Measurements from ENCODE around the gene DAGLA.
A peak's percentile ranks its signal among the peaks of the same experiment; 100 is the strongest.
"Not testable (repeated sequence)": the region's sequence is repeated elsewhere in the genome, so short reads cannot be mapped to it uniquely, and the experiment has no call there.

Gene DAGLA

GRCh38 chr11:61657566-61658290, 22.5 kb upstream of the DAGLA start:
- Histone ChIP-seq H2BK120ac (ENCODE audit: low read depth, low read length) (no peak overlapping the region), H3K27ac (replicated peaks; ENCODE audit: low read length) (no peak overlapping the region), H4K91ac (ENCODE audit: low read depth, low read length, poor library complexity) (no peak overlapping the region), H3K4me1 (ENCODE audit: control insufficient read depth in 2 of 2, insufficient read depth in 1 of 2, low read depth in 1 of 2, low read length in 2 of 2) (peaks cover 2 to 3% of the 10 kb centered on the region in 2 donors), H3K27me3 (ENCODE audit: control insufficient read depth in 3 of 3, insufficient read depth in 3 of 3, low read depth in 1 of 3, low read length in 3 of 3) (peaks cover 0 to 7% (median 0%) of the 10 kb centered on the region in 3 experiments), H2BK12ac (ENCODE audit: low read length) (no peak overlapping the region), H3K9me3 (replicated peaks in 1 of 2; ENCODE audit: control insufficient read depth in 2 of 2, insufficient read depth in 1 of 2, low read depth in 1 of 2, low read length in 2 of 2) (no peaks in the 10 kb centered on the region), H3K4me3 (ENCODE audit: low read length in 2 of 2) (no peak overlapping the region), H3K9ac (ENCODE audit: low read depth, low read length, poor library complexity) (no peak overlapping the region), H3K79me1 (ENCODE audit: low read depth, low read length) (no peaks in the 10 kb centered on the region), H3K4me2 (ENCODE audit: insufficient read depth, low read length, poor library complexity, severe bottlenecking) (no peak overlapping the region), H2AFZ (ENCODE audit: low read length) (no peak overlapping the region), H2BK15ac (ENCODE audit: low read length) (no peak overlapping the region), H3K18ac (ENCODE audit: low read length) (no peak overlapping the region), H3K4ac (ENCODE audit: low read length) (no peak overlapping the region), H3K23ac (ENCODE audit: low read depth, low read length, poor library complexity) (no peak overlapping the region), H2BK5ac (ENCODE audit: low read length) (no peak overlapping the region), H3K36me3 (replicated peaks in 1 of 2; ENCODE audit: control insufficient read depth in 2 of 2, insufficient read depth in 2 of 2, low read length in 2 of 2) (no peaks in the 10 kb centered on the region), H4K8ac (ENCODE audit: low read depth, low read length) (no peak overlapping the region), H2AK5ac (ENCODE audit: low read depth, low read length) (no peak overlapping the region), H3K14ac (ENCODE audit: low read length) (no peak overlapping the region)
- WGBS, 2 donors (ENCODE audit: extremely low coverage in 2 of 2, insufficient read length in 2 of 2, insufficient replicate concordance in 1 of 2) = no CpG with 5 or more reads among the region's 11 CpGs
- no peak for DNase-seq (ENCODE audit: low spot score)

GRCh38 chr11:61659413-61660196, 20.6 kb upstream of the DAGLA start:
- no peak overlapping the region for H3K4ac ChIP-seq (ENCODE audit: low read length)
- H3K36me3 ChIP-seq (replicated peaks in 1 of 2; ENCODE audit: control insufficient read depth in 2 of 2, insufficient read depth in 2 of 2, low read length in 2 of 2) = no peaks in the 10 kb centered on the region
- H3K4me2 ChIP-seq (ENCODE audit: insufficient read depth, low read length, poor library complexity, severe bottlenecking) = no peak overlapping the region
- no CpG with 5 or more reads among the region's 8 CpGs for WGBS, 2 donors (ENCODE audit: extremely low coverage in 2 of 2, insufficient read length in 2 of 2, insufficient replicate concordance in 1 of 2)
- no peak overlapping the region for H4K8ac ChIP-seq (ENCODE audit: low read depth, low read length)
- no peak overlapping the region for H3K9ac ChIP-seq (ENCODE audit: low read depth, low read length, poor library complexity)
- H3K4me1 ChIP-seq (ENCODE audit: control insufficient read depth in 2 of 2, insufficient read depth in 1 of 2, low read depth in 1 of 2, low read length in 2 of 2) = peaks cover 2 to 3% of the 10 kb centered on the region in 2 donors
- no peak overlapping the region for H4K91ac ChIP-seq (ENCODE audit: low read depth, low read length, poor library complexity)
- H2BK15ac ChIP-seq (ENCODE audit: low read length) = no peak overlapping the region
- peak overlapping the region; percentile 56 for H2AK5ac ChIP-seq (ENCODE audit: low read depth, low read length)
- H3K18ac ChIP-seq (ENCODE audit: low read length) = no peak overlapping the region
- no peak overlapping the region for H3K23ac ChIP-seq (ENCODE audit: low read depth, low read length, poor library complexity)
- H2BK5ac ChIP-seq (ENCODE audit: low read length) = no peak overlapping the region
- no peak overlapping the region for H2BK120ac ChIP-seq (ENCODE audit: low read depth, low read length)
- H3K27ac ChIP-seq (replicated peaks; ENCODE audit: low read length) = no peak overlapping the region
- H3K79me1 ChIP-seq (ENCODE audit: low read depth, low read length) = no peaks in the 10 kb centered on the region
- H2BK12ac ChIP-seq (ENCODE audit: low read length) = no peak overlapping the region
- H2AFZ ChIP-seq (ENCODE audit: low read length) = no peak overlapping the region
- peaks cover 0 to 1% (median 0%) of the 10 kb centered on the region in 3 experiments for H3K27me3 ChIP-seq (ENCODE audit: control insufficient read depth in 3 of 3, insufficient read depth in 3 of 3, low read depth in 1 of 3, low read length in 3 of 3)
- H3K14ac ChIP-seq (ENCODE audit: low read length) = no peak overlapping the region
- no peak for DNase-seq (ENCODE audit: low spot score)
- no peaks in the 10 kb centered on the region for H3K9me3 ChIP-seq (replicated peaks in 1 of 2; ENCODE audit: control insufficient read depth in 2 of 2, insufficient read depth in 1 of 2, low read depth in 1 of 2, low read length in 2 of 2)
- H3K4me3 ChIP-seq (ENCODE audit: low read length in 2 of 2) = no peak overlapping the region

DNA sequence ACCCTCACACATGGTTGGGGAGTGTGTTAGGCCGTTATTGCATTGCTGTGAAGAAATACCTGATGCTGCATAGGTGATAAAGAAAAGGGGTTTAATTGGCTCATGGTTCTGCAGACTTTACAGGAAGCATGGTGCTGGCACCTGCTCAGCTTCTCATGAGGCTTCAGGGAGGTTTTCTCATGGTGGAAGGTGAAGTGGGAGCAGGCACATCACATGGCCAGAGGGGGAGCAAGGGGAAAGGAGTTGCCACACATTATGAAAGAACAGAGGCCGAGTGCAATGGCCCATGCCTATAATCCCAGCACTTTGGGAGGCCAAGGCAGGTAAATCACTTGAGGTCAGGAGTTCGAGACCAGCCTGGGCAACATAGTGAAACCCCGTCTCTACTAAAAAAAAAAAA, 19.2 kb upstream of the DAGLA start:
- not testable (repeated sequence) for H4K91ac ChIP-seq (ENCODE audit: low read depth, low read length, poor library complexity); DNase-seq (ENCODE audit: low spot score); H2BK15ac ChIP-seq (ENCODE audit: low read length); H3K14ac ChIP-seq (ENCODE audit: low read length); H3K4me1 ChIP-seq (ENCODE audit: control insufficient read depth in 2 of 2, insufficient read depth in 1 of 2, low read depth in 1 of 2, low read length in 2 of 2); H3K4ac ChIP-seq (ENCODE audit: low read length); H3K79me1 ChIP-seq (ENCODE audit: low read depth, low read length); H3K9ac ChIP-seq (ENCODE audit: low read depth, low read length, poor library complexity); H2BK120ac ChIP-seq (ENCODE audit: low read depth, low read length); H4K8ac ChIP-seq (ENCODE audit: low read depth, low read length); H3K9me3 ChIP-seq (replicated peaks in 1 of 2; ENCODE audit: control insufficient read depth in 2 of 2, insufficient read depth in 1 of 2, low read depth in 1 of 2, low read length in 2 of 2); H3K36me3 ChIP-seq (replicated peaks in 1 of 2; ENCODE audit: control insufficient read depth in 2 of 2, insufficient read depth in 2 of 2, low read length in 2 of 2); H3K4me3 ChIP-seq (ENCODE audit: low read length in 2 of 2); H3K18ac ChIP-seq (ENCODE audit: low read length); H3K27ac ChIP-seq (replicated peaks; ENCODE audit: low read length); H2BK5ac ChIP-seq (ENCODE audit: low read length); H3K4me2 ChIP-seq (ENCODE audit: insufficient read depth, low read length, poor library complexity, severe bottlenecking); H3K23ac ChIP-seq (ENCODE audit: low read depth, low read length, poor library complexity); H2BK12ac ChIP-seq (ENCODE audit: low read length); H2AFZ ChIP-seq (ENCODE audit: low read length); H2AK5ac ChIP-seq (ENCODE audit: low read depth, low read length); H3K27me3 ChIP-seq (ENCODE audit: control insufficient read depth in 3 of 3, insufficient read depth in 3 of 3, low read depth in 1 of 3, low read length in 3 of 3)
- WGBS, 2 donors (ENCODE audit: extremely low coverage in 2 of 2, insufficient read length in 2 of 2, insufficient replicate concordance in 1 of 2) = no CpG with 5 or more reads among the region's 4 CpGs

DNA sequence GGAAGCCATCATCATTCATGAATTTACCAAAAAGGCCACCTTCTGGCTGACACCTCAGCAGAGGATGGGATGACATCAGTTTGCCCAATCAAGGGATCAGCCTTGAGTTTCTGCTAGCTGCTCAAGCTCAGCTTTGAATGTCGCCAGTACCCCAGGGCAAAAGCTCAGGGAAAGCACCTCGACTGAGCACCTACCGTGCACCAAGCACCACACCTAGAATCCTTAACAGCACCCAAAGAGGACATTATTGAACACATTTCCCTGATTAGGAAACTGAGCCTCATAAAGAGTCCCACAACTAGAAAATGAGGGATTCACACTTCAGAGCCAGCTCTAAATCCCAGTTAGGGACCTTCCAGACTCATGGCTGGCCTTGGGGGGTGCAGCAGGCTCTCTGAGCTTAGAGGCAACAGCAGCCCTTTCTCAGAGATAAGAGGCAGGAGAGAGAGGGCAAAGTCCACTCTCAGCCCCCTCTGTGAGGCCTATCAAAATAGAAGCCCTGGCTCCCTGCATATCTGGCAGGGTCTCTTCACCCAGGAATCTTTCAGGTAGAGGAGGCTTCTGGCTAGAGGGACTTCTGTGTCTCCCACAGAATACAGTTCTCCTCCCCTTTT, 13.4 kb upstream of the DAGLA start:
- Histone ChIP-seq H3K4me3 (ENCODE audit: low read length in 2 of 2) (no peak overlapping the region), H3K9ac (ENCODE audit: low read depth, low read length, poor library complexity) (no peak overlapping the region), H3K36me3 (replicated peaks in 1 of 2; ENCODE audit: control insufficient read depth in 2 of 2, insufficient read depth in 2 of 2, low read length in 2 of 2) (no peaks in the 10 kb centered on the region), H3K9me3 (replicated peaks in 1 of 2; ENCODE audit: control insufficient read depth in 2 of 2, insufficient read depth in 1 of 2, low read depth in 1 of 2, low read length in 2 of 2) (no peaks in the 10 kb centered on the region), H2BK120ac (ENCODE audit: low read depth, low read length) (no peak overlapping the region), H2AK5ac (ENCODE audit: low read depth, low read length) (no peak overlapping the region), H3K27me3 (ENCODE audit: control insufficient read depth in 3 of 3, insufficient read depth in 3 of 3, low read depth in 1 of 3, low read length in 3 of 3) (peaks cover 0 to 4% (median 0%) of the 10 kb centered on the region in 3 experiments), H3K4me2 (ENCODE audit: insufficient read depth, low read length, poor library complexity, severe bottlenecking) (no peak overlapping the region), H2AFZ (ENCODE audit: low read length) (peak overlapping the region; percentile 3), H4K8ac (ENCODE audit: low read depth, low read length) (no peak overlapping the region), H3K4ac (ENCODE audit: low read length) (no peak overlapping the region), H3K27ac (replicated peaks; ENCODE audit: low read length) (no peak overlapping the region), H4K91ac (ENCODE audit: low read depth, low read length, poor library complexity) (no peak overlapping the region), H2BK12ac (ENCODE audit: low read length) (no peak overlapping the region), H3K4me1 (ENCODE audit: control insufficient read depth in 2 of 2, insufficient read depth in 1 of 2, low read depth in 1 of 2, low read length in 2 of 2) (no peaks in the 10 kb centered on the region), H3K14ac (ENCODE audit: low read length) (no peak overlapping the region), H2BK5ac (ENCODE audit: low read length) (no peak overlapping the region), H3K23ac (ENCODE audit: low read depth, low read length, poor library complexity) (no peak overlapping the region), H3K18ac (ENCODE audit: low read length) (no peak overlapping the region), H3K79me1 (ENCODE audit: low read depth, low read length) (no peaks in the 10 kb centered on the region), H2BK15ac (ENCODE audit: low read length) (no peak overlapping the region)
- WGBS, 2 donors (ENCODE audit: extremely low coverage in 2 of 2, insufficient read length in 2 of 2, insufficient replicate concordance in 1 of 2) = no CpG with 5 or more reads among the region's 3 CpGs
- no peak for DNase-seq (ENCODE audit: low spot score)

Data from neuronal stem cell (in vitro differentiated cells).